NT2/D1 (cell line): ENCODE results near the gene LETM1.
"Not testable (repeated sequence)": the region's sequence is repeated elsewhere in the genome, so short reads cannot be mapped to it uniquely, and the experiment has no call there.

Experiments
- DNase-seq: peaks from one replicate; pipeline ENCODE4 v3.0.0-alpha.2; 2011; ENCODE audit warnings: low read depth, low spot score
- H3K27me3 ChIP-seq: 2 replicates; pipeline ENCODE4 v1.6.0; 2011; ENCODE audit warnings: mild to moderate bottlenecking; ENCODE audit not compliant: insufficient read length, insufficient read depth
- H3K36me3 ChIP-seq: 2 replicates; pipeline ENCODE4 v1.6.1; 2011; ENCODE audit warnings: mild to moderate bottlenecking, low read length, mixed read lengths; ENCODE audit not compliant: insufficient read depth, insufficient read length
- H3K4me1 ChIP-seq: 2 replicates; pipeline ENCODE4 v1.5.1; 2011; ENCODE audit not compliant: insufficient read depth, insufficient read length
- H3K4me3 ChIP-seq: 2 replicates; pipeline ENCODE4 v1.5.1; 2011; ENCODE audit warnings: low read depth; ENCODE audit not compliant: insufficient read length
- H3K9ac ChIP-seq: 2 replicates; pipeline ENCODE4 v1.6.0; 2011; ENCODE audit warnings: low read depth; ENCODE audit not compliant: insufficient read length
- H3K9me3 ChIP-seq: 2 replicates; pipeline ENCODE4 v1.5.1; 2011; ENCODE audit warnings: mild to moderate bottlenecking, low read length; ENCODE audit not compliant: insufficient read depth
- SUZ12 ChIP-seq: IDR thresholded peaks from 2 replicates; pipeline ENCODE4 v1.6.1; 2011; ENCODE audit not compliant: insufficient read length, insufficient read depth; ENCODE audit errors: extremely low read depth
- YY1 ChIP-seq: IDR thresholded peaks from 2 replicates; pipeline ENCODE4 v1.6.1; 2011; ENCODE audit not compliant: insufficient read length, insufficient read depth
- ZNF274 ChIP-seq: IDR thresholded peaks from 2 replicates; pipeline ENCODE4 v1.6.1; 2011; ENCODE audit warnings: mild to moderate bottlenecking, low read depth, low read length

The LETM1 gene

GRCh38 chr4:1842339-1842895 lies 13.5 kb downstream of the LETM1 start:
- no peak overlapping the region for H3K9ac ChIP-seq
- no peak for TF ChIP-seq YY1
- TF ChIP-seq SUZ12: no peak
- no peak for TF ChIP-seq ZNF274
- peaks cover 87% of the 10 kb centered on the region for H3K36me3 ChIP-seq

GRCh38 chr4:1841887-1842210 lies 14.1 kb downstream of the LETM1 start:
- Histone ChIP-seq H3K9ac (no peak overlapping the region), H3K27me3 (no peaks in the 10 kb centered on the region), H3K4me3 (no peak overlapping the region), H3K4me1 (no peaks in the 10 kb centered on the region), H3K9me3 (no peaks in the 10 kb centered on the region), H3K36me3 (peaks cover 87% of the 10 kb centered on the region)
- TF ChIP-seq ZNF274 (no peak), SUZ12 (no peak), YY1 (no peak)
- no peak for DNase-seq

More at GRCh38 chr4:1842339-1842895, 13.5 kb downstream of the LETM1 start:
- Histone ChIP-seq H3K4me1 (no peaks in the 10 kb centered on the region), H3K9me3 (no peaks in the 10 kb centered on the region), H3K27me3 (no peaks in the 10 kb centered on the region), H3K4me3 (no peak overlapping the region)
- DNase-seq: no peak

- TF ChIP-seq SUZ12 (no peak), YY1 (no peak), ZNF274 (no peak)
- no peak overlapping the region for H3K4me3 ChIP-seq
- H3K9ac ChIP-seq: no peak overlapping the region
- DNase-seq: no peak
- H3K9me3 ChIP-seq: no peaks in the 10 kb centered on the region
- H3K27me3 ChIP-seq: no peaks in the 10 kb centered on the region
- H3K36me3 ChIP-seq: peaks cover 87% of the 10 kb centered on the region
- H3K4me1 ChIP-seq: no peaks in the 10 kb centered on the region
Measured at GRCh38 chr4:1841201-1841886, 14.6 kb downstream of the LETM1 start.

GRCh38 chr4:1839282-1839681 lies 16.7 kb downstream of the LETM1 start:
- Histone ChIP-seq H3K9me3 (no peaks in the 10 kb centered on the region), H3K4me3 (no peak overlapping the region), H3K36me3 (peaks cover 89% of the 10 kb centered on the region), H3K4me1 (no peaks in the 10 kb centered on the region), H3K9ac (no peak overlapping the region), H3K27me3 (no peaks in the 10 kb centered on the region)
- no peak for DNase-seq
- TF ChIP-seq ZNF274: no peak
- no peak for TF ChIP-seq YY1
- no peak for TF ChIP-seq SUZ12

- Histone ChIP-seq H3K4me1 (no peaks in the 10 kb centered on the region), H3K9me3 (no peaks in the 10 kb centered on the region), H3K27me3 (no peaks in the 10 kb centered on the region), H3K4me3 (no peak overlapping the region), H3K9ac (no peak overlapping the region), H3K36me3 (peaks cover 89% of the 10 kb centered on the region)
- DNase-seq: no peak
- TF ChIP-seq ZNF274 (no peak), YY1 (no peak), SUZ12 (no peak)
Measured at GRCh38 chr4:1837069-1837468, 18.9 kb downstream of the LETM1 start.

GRCh38 chr4:1836650-1837049 lies 19.3 kb downstream of the LETM1 start:
- H3K36me3 ChIP-seq: peaks cover 89% of the 10 kb centered on the region
- no peak for DNase-seq
- no peak for TF ChIP-seq SUZ12
- no peak for TF ChIP-seq ZNF274
- TF ChIP-seq YY1: no peak

GRCh38 chr4:1835836-1836235 lies 20.1 kb downstream of the LETM1 start:
- peaks cover 89% of the 10 kb centered on the region for H3K36me3 ChIP-seq
- H3K4me1 ChIP-seq, H3K9me3 ChIP-seq, DNase-seq, H3K27me3 ChIP-seq, H3K9ac ChIP-seq, H3K4me3 ChIP-seq: not testable (repeated sequence)

More at GRCh38 chr4:1836650-1837049, 19.3 kb downstream of the LETM1 start:
- no peaks in the 10 kb centered on the region for H3K27me3 ChIP-seq
- H3K9me3 ChIP-seq: no peaks in the 10 kb centered on the region
- no peaks in the 10 kb centered on the region for H3K4me1 ChIP-seq
- no peak overlapping the region for H3K4me3 ChIP-seq
- H3K9ac ChIP-seq: no peak overlapping the region
